ENCODE data around the gene GGT1.

The GGT1 gene

DNA sequence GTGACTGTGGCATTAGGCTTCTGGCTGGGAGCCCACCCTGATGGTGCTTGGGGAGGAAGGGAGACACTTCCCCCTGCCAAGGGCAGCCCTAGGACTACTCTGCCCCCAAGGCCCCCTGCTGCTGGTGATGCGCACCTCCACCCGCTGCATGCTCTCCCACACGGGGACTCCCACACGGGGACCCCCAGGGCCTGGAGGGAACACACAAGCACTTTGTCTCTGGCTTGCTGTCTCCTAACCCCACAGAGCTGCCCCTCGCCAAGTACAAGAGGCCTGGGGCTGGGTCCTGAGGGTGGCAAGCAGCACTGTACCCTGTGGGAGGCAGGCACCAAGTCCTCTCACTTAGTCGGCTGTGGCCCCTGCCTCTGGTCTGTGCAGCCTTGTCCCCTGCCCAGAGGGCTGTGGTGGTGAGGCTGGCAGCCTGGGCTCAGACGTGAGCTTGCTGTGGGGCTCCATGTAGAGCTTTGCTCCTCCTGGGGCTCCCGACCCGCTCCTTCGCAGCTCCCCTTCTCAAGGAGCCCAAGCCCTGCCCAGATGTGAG lies 18.1 kb upstream of the GGT1 start:
- Histone ChIP-seq H3K27ac (ENCODE audit: poor library complexity, severe bottlenecking) (no peak overlapping the region), H3K4me3 (ENCODE audit: severe bottlenecking) (no peak overlapping the region), H3K27me3 (ENCODE audit: insufficient read depth, poor library complexity, severe bottlenecking) (no peaks in the 10 kb centered on the region), H3K9me3 (ENCODE audit: severe bottlenecking) (no peaks in the 10 kb centered on the region), H3K4me1 (ENCODE audit: insufficient read depth, poor library complexity, severe bottlenecking) (peaks cover 10% of the 10 kb centered on the region), H3K36me3 (ENCODE audit: low read depth) (no peaks in the 10 kb centered on the region)
- no peak for DNase-seq (ENCODE audit: low spot score)
- ATAC-seq (ENCODE audit: low read depth), result no peak
- TF ChIP-seq, protein P1, sequence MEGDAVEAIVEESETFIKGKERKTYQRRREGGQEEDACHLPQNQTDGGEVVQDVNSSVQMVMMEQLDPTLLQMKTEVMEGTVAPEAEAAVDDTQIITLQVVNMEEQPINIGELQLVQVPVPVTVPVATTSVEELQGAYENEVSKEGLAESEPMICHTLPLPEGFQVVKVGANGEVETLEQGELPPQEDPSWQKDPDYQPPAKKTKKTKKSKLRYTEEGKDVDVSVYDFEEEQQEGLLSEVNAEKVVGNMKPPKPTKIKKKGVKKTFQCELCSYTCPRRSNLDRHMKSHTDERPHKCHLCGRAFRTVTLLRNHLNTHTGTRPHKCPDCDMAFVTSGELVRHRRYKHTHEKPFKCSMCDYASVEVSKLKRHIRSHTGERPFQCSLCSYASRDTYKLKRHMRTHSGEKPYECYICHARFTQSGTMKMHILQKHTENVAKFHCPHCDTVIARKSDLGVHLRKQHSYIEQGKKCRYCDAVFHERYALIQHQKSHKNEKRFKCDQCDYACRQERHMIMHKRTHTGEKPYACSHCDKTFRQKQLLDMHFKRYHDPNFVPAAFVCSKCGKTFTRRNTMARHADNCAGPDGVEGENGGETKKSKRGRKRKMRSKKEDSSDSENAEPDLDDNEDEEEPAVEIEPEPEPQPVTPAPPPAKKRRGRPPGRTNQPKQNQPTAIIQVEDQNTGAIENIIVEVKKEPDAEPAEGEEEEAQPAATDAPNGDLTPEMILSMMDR (IDR thresholded peaks at IDR 0.05; ENCODE audit: poor library complexity, severe bottlenecking), result no peak

DNA sequence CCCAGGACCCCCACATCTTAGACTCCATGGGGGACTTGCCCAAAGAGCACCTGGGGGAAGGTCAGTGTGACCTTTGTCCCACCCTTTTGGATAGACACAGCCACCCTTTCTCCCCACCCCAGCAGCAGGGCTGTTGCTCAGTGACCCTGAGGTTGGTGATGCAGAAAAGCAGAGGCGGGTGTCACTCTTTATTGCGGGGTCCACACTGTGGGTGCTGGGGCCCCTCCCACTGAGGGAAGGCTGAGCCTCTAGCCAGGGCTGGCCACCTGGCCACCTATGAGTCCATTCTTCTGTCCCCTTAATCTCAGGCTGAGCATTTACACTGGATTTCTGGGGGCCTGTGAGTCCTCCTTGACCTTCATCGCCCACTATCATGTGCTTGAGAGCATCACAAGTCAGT lies 17.5 kb upstream of the GGT1 start:
- DNase-seq (ENCODE audit: low spot score) (no peak), ATAC-seq (ENCODE audit: low read depth) (no peak)
- H3K9me3 ChIP-seq (ENCODE audit: severe bottlenecking), result no peaks in the 10 kb centered on the region
- TF ChIP-seq, protein P1 (IDR thresholded peaks at IDR 0.05; ENCODE audit: poor library complexity, severe bottlenecking), result no peak
- no peaks in the 10 kb centered on the region for H3K36me3 ChIP-seq (ENCODE audit: low read depth)
- no peak overlapping the region for H3K4me3 ChIP-seq (ENCODE audit: severe bottlenecking)
- H3K27me3 ChIP-seq (ENCODE audit: insufficient read depth, poor library complexity, severe bottlenecking), result no peaks in the 10 kb centered on the region
- H3K27ac ChIP-seq (ENCODE audit: poor library complexity, severe bottlenecking), result no peak overlapping the region
- H3K4me1 ChIP-seq (ENCODE audit: insufficient read depth, poor library complexity, severe bottlenecking), result peaks cover 5% of the 10 kb centered on the region

- Histone ChIP-seq H3K9me3 (ENCODE audit: severe bottlenecking) (no peaks in the 10 kb centered on the region), H3K27me3 (ENCODE audit: insufficient read depth, poor library complexity, severe bottlenecking) (no peaks in the 10 kb centered on the region), H3K36me3 (ENCODE audit: low read depth) (no peaks in the 10 kb centered on the region), H3K4me1 (ENCODE audit: insufficient read depth, poor library complexity, severe bottlenecking) (no peaks in the 10 kb centered on the region), H3K27ac (ENCODE audit: poor library complexity, severe bottlenecking) (no peak overlapping the region), H3K4me3 (ENCODE audit: severe bottlenecking) (no peak overlapping the region)
- DNase-seq (ENCODE audit: low spot score) (no peak), ATAC-seq (ENCODE audit: low read depth) (no peak)
- TF ChIP-seq, protein P1 (IDR thresholded peaks at IDR 0.05; ENCODE audit: poor library complexity, severe bottlenecking), result no peak
These were observed 17.0 kb upstream of the GGT1 start for GRCh38 chr22:24585927-24586546.

DNA sequence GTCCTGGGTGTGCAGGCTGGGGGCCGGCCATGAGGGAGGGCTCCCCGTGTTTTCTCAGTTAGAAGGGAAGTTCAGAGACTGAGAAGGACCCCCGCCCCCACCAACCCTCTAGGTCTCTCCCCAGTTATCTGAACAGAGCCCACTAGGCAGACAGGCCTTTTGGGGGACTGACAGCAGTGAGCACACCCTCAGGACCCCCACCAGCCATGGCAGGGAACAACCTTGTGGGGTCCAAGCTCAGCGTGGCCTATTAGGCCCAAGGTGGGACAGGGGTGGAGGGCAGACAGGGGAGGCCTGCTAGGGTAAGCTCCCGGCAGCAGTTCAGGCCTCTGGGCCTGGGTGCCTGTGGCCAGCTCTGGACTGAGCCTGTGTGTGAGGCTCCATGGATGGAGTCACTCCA lies 15.7 kb upstream of the GGT1 start:
- DNase-seq (ENCODE audit: low spot score) (no peak), ATAC-seq (ENCODE audit: low read depth) (no peak)
- Histone ChIP-seq H3K4me1 (ENCODE audit: insufficient read depth, poor library complexity, severe bottlenecking) (no peaks in the 10 kb centered on the region), H3K27ac (ENCODE audit: poor library complexity, severe bottlenecking) (no peak overlapping the region), H3K27me3 (ENCODE audit: insufficient read depth, poor library complexity, severe bottlenecking) (no peaks in the 10 kb centered on the region), H3K4me3 (ENCODE audit: severe bottlenecking) (no peak overlapping the region), H3K9me3 (ENCODE audit: severe bottlenecking) (no peaks in the 10 kb centered on the region), H3K36me3 (ENCODE audit: low read depth) (no peaks in the 10 kb centered on the region)
- TF ChIP-seq, protein P1 (IDR thresholded peaks at IDR 0.05; ENCODE audit: poor library complexity, severe bottlenecking), result no peak

DNA sequence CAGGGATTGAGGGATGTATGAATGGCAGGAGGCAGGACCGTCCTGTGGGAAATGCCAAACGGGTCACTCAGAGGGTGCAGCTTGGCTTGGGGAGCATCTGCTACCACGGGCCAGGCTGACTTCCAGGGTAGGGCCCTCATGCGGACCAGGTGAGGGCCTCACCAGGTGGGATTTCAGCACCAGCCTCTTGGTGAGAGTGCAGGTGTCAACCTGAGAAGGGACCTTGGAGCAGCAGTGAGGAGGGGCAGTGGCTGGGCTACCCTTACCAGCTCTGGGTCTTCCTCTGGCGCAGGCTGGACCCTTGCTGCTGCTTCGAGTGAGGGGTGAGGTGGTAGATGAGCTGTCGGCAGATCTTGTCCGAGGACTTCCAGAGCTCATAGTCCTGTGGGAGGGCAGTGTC lies 15.0 kb upstream of the GGT1 start:
- Histone ChIP-seq H3K9me3 (ENCODE audit: severe bottlenecking) (no peaks in the 10 kb centered on the region), H3K27ac (ENCODE audit: poor library complexity, severe bottlenecking) (no peak overlapping the region), H3K4me3 (ENCODE audit: severe bottlenecking) (no peak overlapping the region), H3K36me3 (ENCODE audit: low read depth) (no peaks in the 10 kb centered on the region), H3K4me1 (ENCODE audit: insufficient read depth, poor library complexity, severe bottlenecking) (no peaks in the 10 kb centered on the region), H3K27me3 (ENCODE audit: insufficient read depth, poor library complexity, severe bottlenecking) (no peaks in the 10 kb centered on the region)
- ATAC-seq (ENCODE audit: low read depth), result no peak
- TF ChIP-seq, protein P1 (IDR thresholded peaks at IDR 0.05; ENCODE audit: poor library complexity, severe bottlenecking), result no peak
- DNase-seq (ENCODE audit: low spot score), result no peak

Measured in RWPE2 (cell line).